Measurements from ENCODE around the gene NTPCR. TPM values are rescaled to one million over a fixed set of nuclear protein-coding genes. Genes with fewer than 3 reads are reported as not detected.

Gene NTPCR
- total and polyA plus RNA-seq, 2 donors from 2014 or later = 40.2 to 95.7 TPM

GRCh38 chr1:232940262-232940661 is 10.1 kb upstream of the NTPCR start:
- DNase-seq (no peak), FAIRE-seq (no peak)
- no peaks in the 10 kb centered on the region for H3K9me3 ChIP-seq (ENCODE audit: control insufficient read depth in 2 of 3, insufficient read depth in 1 of 3, low read length in 3 of 3)
- no peak overlapping the region for H3K27ac ChIP-seq (ENCODE audit: low read depth in 2 of 2, low read length in 2 of 2)
- H3K4me1 ChIP-seq (ENCODE audit: control insufficient read depth in 2 of 3, insufficient read depth in 2 of 3, low read depth in 1 of 3, low read length in 3 of 3) = no peaks in the 10 kb centered on the region
- H3K9ac ChIP-seq (ENCODE audit: low read length in 3 of 3) = no peak overlapping the region
- intact Hi-C loops (cut with DNase I) = no loop called here
- no peak overlapping the region for H3K4me3 ChIP-seq (ENCODE audit: low read length in 3 of 3)
- TF ChIP-seq CTCF (IDR thresholded peaks at IDR 0.05; ENCODE audit: borderline replicate concordance, extremely low read depth, insufficient read depth) = no peak
- H3K36me3 ChIP-seq (ENCODE audit: control insufficient read depth in 2 of 3, insufficient read depth in 3 of 3, low read length in 3 of 3) = no peaks in the 10 kb centered on the region
- no peaks in the 10 kb centered on the region for H3K27me3 ChIP-seq (ENCODE audit: control insufficient read depth, insufficient read depth, low read length)

- no peak overlapping the region for H3K27ac ChIP-seq (ENCODE audit: low read depth in 2 of 2, low read length in 2 of 2)
- H3K9ac ChIP-seq (ENCODE audit: low read length in 3 of 3) = no peak overlapping the region
- FAIRE-seq (no peak), DNase-seq (no peak)
- H3K4me3 ChIP-seq (ENCODE audit: low read length in 3 of 3) = no peak overlapping the region
- no peaks in the 10 kb centered on the region for H3K9me3 ChIP-seq (ENCODE audit: control insufficient read depth in 2 of 3, insufficient read depth in 1 of 3, low read length in 3 of 3)
- no peaks in the 10 kb centered on the region for H3K4me1 ChIP-seq (ENCODE audit: control insufficient read depth in 2 of 3, insufficient read depth in 2 of 3, low read depth in 1 of 3, low read length in 3 of 3)
- TF ChIP-seq CTCF (IDR thresholded peaks at IDR 0.05; ENCODE audit: borderline replicate concordance, extremely low read depth, insufficient read depth) = no peak
- no peaks in the 10 kb centered on the region for H3K27me3 ChIP-seq (ENCODE audit: control insufficient read depth, insufficient read depth, low read length)
- H3K36me3 ChIP-seq (ENCODE audit: control insufficient read depth in 2 of 3, insufficient read depth in 3 of 3, low read length in 3 of 3) = no peaks in the 10 kb centered on the region
- intact Hi-C loops (cut with DNase I) = no loop called here
These were observed 7.8 kb upstream of the NTPCR start for GRCh38 chr1:232942413-232943294.

- DNase-seq (peak in 4 of 5 donors; percentile 77 to 92 (median 86)), FAIRE-seq (no peak)
- H3K4me3 ChIP-seq (ENCODE audit: low read length in 3 of 3) = no peak overlapping the region
- H3K36me3 ChIP-seq (ENCODE audit: control insufficient read depth in 2 of 3, insufficient read depth in 3 of 3, low read length in 3 of 3) = no peaks in the 10 kb centered on the region
- no peaks in the 10 kb centered on the region for H3K27me3 ChIP-seq (ENCODE audit: control insufficient read depth, insufficient read depth, low read length)
- H3K27ac ChIP-seq (ENCODE audit: low read depth in 2 of 2, low read length in 2 of 2) = no peak overlapping the region
- no peak overlapping the region for H3K9ac ChIP-seq (ENCODE audit: low read length in 3 of 3)
- no peaks in the 10 kb centered on the region for H3K9me3 ChIP-seq (ENCODE audit: control insufficient read depth in 2 of 3, insufficient read depth in 1 of 3, low read length in 3 of 3)
- TF ChIP-seq CTCF (IDR thresholded peaks at IDR 0.05; ENCODE audit: borderline replicate concordance, extremely low read depth, insufficient read depth) = no peak
- intact Hi-C loops (cut with DNase I) = no loop called here
- no peaks in the 10 kb centered on the region for H3K4me1 ChIP-seq (ENCODE audit: control insufficient read depth in 2 of 3, insufficient read depth in 2 of 3, low read depth in 1 of 3, low read length in 3 of 3)
These were observed 6.6 kb upstream of the NTPCR start for GRCh38 chr1:232943679-232944252.
